Kidney (tissue), 14 donors: ENCODE results near the gene SLC25A11. TPM values are rescaled to one million over a fixed set of nuclear protein-coding genes. Genes with fewer than 3 reads are reported as not detected.

Experiments used
- DNase-seq, 5 donors: peaks; one replicate each; pipeline ENCODE4 v3.0.0-alpha.2; 2013 to 2020
- FAIRE-seq: peaks from 2 replicates; lab custom pipeline; 2012; peaks lifted over from hg19 to GRCh38; lab: Jason Lieb, UNC
- H3K27ac ChIP-seq, 2 donors: one replicate each; pipeline ENCODE4 v1.7.0; 2013; ENCODE audit warnings: low read depth in 2 of 2, low read length in 2 of 2, inconsistent platforms in 1 of 2
- H3K27me3 ChIP-seq: one replicate; pipeline ENCODE4 v1.7.1; 2013; ENCODE audit warnings: low read length, inconsistent platforms; ENCODE audit not compliant: control insufficient read depth, insufficient read depth
- H3K36me3 ChIP-seq, 3 donors: one replicate each; pipeline versions ENCODE4 v1.7.0 to v1.7.1; 2013; ENCODE audit warnings: low read length in 3 of 3, control low read depth in 1 of 3, inconsistent platforms in 1 of 3; ENCODE audit not compliant: insufficient read depth in 3 of 3, control insufficient read depth in 2 of 3
- H3K4me1 ChIP-seq, 3 donors: one replicate each; pipeline versions ENCODE4 v1.7.0 to v1.7.1; 2013; ENCODE audit warnings: low read length in 3 of 3, inconsistent platforms in 1 of 3, low read depth in 1 of 3; ENCODE audit not compliant: control insufficient read depth in 2 of 3, insufficient read depth in 2 of 3
- H3K4me3 ChIP-seq, 3 donors: one replicate each; pipeline versions ENCODE4 v1.7.0 to v1.8.1; 2013; ENCODE audit warnings: low read length in 3 of 3, control low read depth in 1 of 3, inconsistent platforms in 1 of 3
- H3K9ac ChIP-seq, 3 donors: one replicate each; pipeline versions ENCODE4 v1.7.0 to v1.7.1; 2013; ENCODE audit warnings: low read length in 3 of 3, control low read depth in 1 of 3, inconsistent platforms in 1 of 3
- H3K9me3 ChIP-seq, 3 donors: one replicate each; pipeline versions ENCODE4 v1.7.0 to v1.7.1; 2013; ENCODE audit warnings: low read length in 3 of 3, control low read depth in 1 of 3, inconsistent platforms in 1 of 3; ENCODE audit not compliant: control insufficient read depth in 2 of 3, insufficient read depth in 1 of 3
- intact Hi-C: fragments of 100-400 bp; cut with DNase I; formaldehyde crosslinking; loops from one replicate; pipeline ENCODE4 v1.11.1; 2022
- polyA plus RNA-seq: library from polyadenylated mRNA; stranded (reverse); fragments of 350-450 nt; fragmentation: Illumina TruSeq; extraction: RNeasy Lipid Tissue Mini Kit (QIAGEN cat#74804); gene quantifications from one replicate; pipeline ENCODE4 v1.2.3, GENCODE V29; 2014; ENCODE audit warnings: low read depth, low replicate concordance; ENCODE audit not compliant: insufficient read depth
- total RNA-seq: library from RNA; stranded (reverse); fragmentation: NEBNext Ultra II Directional; extraction: Animal tissue kit (Norgen Biotek cat#: 25700); gene quantifications from one replicate; pipeline ENCODE4 v1.2.1, GENCODE V29; 2021
- TF ChIP-seq, protein P1 (sequence below): IDR thresholded peaks from 3 replicates; pipeline ENCODE4 v1.5.1; 2012; ENCODE audit warnings: mild to moderate bottlenecking, moderate library complexity, borderline replicate concordance; ENCODE audit not compliant: insufficient read depth; ENCODE audit errors: extremely low read depth
- donor health status: control.
- donor health status: control.
- donor health status: control.
- donor health status: control.
- donor health status: control.
- donor health status: DM: yes; HTN: yes; CAD: no.
- donor health status: Normal renal cell carcinoma (clear cell type).

Gene SLC25A11
- total and polyA plus RNA-seq, 2 donors from 2014 or later, result 60.0 to 173 TPM

DNA sequence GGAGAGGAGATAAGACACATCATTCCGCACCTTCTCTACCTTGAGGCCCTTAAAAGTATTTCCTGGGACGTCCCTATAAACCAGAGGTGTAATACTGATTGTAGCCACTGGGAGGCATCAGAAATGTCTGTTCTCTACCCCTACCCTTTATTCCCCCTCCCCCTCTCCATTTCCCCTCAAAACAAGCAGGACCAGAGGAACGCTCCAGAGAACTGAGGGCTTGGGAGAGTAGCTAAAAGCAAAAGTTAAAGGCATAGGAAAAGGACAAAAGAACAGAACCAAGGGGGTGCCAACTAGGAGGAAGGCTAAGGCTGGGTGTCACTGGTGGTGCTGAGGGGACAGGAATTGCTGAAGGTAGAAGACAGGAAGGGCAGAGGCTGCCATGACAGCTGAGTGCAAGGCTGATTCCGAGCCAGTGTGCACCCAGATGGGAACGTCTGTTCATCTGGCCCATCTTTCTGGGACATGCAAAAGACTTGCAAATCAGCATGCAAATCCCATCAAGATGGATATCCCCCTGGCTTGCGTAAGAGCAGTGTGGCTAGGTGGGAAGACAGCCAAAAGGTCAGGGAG lies 40.9 kb upstream of the SLC25A11 start:
- intact Hi-C loops, result no loop called here
- TF ChIP-seq, protein P1, sequence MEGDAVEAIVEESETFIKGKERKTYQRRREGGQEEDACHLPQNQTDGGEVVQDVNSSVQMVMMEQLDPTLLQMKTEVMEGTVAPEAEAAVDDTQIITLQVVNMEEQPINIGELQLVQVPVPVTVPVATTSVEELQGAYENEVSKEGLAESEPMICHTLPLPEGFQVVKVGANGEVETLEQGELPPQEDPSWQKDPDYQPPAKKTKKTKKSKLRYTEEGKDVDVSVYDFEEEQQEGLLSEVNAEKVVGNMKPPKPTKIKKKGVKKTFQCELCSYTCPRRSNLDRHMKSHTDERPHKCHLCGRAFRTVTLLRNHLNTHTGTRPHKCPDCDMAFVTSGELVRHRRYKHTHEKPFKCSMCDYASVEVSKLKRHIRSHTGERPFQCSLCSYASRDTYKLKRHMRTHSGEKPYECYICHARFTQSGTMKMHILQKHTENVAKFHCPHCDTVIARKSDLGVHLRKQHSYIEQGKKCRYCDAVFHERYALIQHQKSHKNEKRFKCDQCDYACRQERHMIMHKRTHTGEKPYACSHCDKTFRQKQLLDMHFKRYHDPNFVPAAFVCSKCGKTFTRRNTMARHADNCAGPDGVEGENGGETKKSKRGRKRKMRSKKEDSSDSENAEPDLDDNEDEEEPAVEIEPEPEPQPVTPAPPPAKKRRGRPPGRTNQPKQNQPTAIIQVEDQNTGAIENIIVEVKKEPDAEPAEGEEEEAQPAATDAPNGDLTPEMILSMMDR, result peak; percentile 69
- Histone ChIP-seq H3K4me1 (peaks cover 0 to 5% (median 0%) of the 10 kb centered on the region in 3 donors), H3K9ac (no peak overlapping the region), H3K36me3 (peaks cover 0 to 43% (median 28%) of the 10 kb centered on the region in 3 donors), H3K4me3 (no peak overlapping the region), H3K27me3 (no peaks in the 10 kb centered on the region), H3K9me3 (no peaks in the 10 kb centered on the region), H3K27ac (no peak overlapping the region)
- FAIRE-seq (no peak), DNase-seq (peak in 4 of 5 donors; percentile 22 to 92 (median 74))

DNA sequence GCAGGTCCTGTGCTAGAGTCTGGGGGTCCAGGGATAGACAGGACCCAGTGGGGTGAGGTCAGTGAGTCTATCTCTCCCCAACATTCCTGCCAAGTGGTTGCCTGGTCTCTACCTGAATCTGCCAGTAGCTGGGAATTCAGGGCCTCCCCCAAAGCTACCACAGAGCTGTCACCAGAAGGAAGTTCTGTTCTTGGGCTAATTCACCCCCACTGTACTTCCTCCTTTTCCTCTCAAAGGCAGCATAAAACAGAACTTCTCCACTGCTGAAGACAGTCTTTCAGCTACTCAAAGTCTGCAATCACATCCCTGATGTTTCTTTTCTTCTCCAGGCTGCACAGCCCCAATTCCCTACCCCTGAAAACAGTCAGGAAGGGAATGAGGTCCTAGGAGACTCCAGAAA lies 38.9 kb upstream of the SLC25A11 start:
- H3K27ac ChIP-seq, result no peak overlapping the region
- no peaks in the 10 kb centered on the region for H3K27me3 ChIP-seq
- H3K4me3 ChIP-seq, result no peak overlapping the region
- no peaks in the 10 kb centered on the region for H3K9me3 ChIP-seq
- TF ChIP-seq, protein P1, result no peak
- H3K36me3 ChIP-seq, result peaks cover 0 to 39% (median 31%) of the 10 kb centered on the region in 3 donors
- peaks cover 0 to 5% (median 2%) of the 10 kb centered on the region in 3 donors for H3K4me1 ChIP-seq
- no peak for DNase-seq
- intact Hi-C loops, result no loop called here
- no peak for FAIRE-seq
- H3K9ac ChIP-seq, result no peak overlapping the region

DNA sequence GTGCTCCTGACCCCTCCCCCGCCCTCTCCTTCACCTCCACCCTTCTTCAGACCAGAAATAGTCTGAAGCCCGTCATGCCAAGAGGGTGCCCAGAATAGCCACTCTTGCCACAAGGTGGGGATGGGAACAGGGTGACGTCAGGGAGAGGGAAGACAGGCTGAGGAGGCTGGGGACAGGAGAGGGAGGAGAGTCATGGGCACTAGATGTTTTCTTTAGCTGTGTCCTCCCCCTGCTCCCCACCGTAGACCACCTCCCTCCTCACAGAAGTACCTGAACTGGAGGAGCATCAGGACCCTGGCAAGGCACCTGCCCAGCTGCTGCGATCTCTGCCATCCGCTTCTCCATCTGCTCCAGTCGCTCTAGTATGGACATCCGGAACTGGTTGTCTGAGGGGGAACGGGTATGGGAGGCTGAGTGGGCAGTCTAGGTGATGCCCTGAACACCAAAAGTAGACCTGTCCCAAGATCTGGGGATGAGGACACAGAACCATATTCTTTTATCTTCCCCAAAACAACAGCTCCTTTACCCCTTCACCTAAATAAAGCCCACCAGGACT lies 34.3 kb upstream of the SLC25A11 start:
- Histone ChIP-seq H3K4me1 (peaks cover 3 to 14% (median 4%) of the 10 kb centered on the region in 3 donors), H3K27ac (no peak overlapping the region), H3K9ac (no peak overlapping the region), H3K27me3 (no peaks in the 10 kb centered on the region), H3K4me3 (no peak overlapping the region), H3K36me3 (peaks cover 0 to 38% (median 27%) of the 10 kb centered on the region in 3 donors), H3K9me3 (no peaks in the 10 kb centered on the region)
- intact Hi-C loops, result no loop called here
- TF ChIP-seq, protein P1, result no peak
- DNase-seq (peak in 1 of 5 donors; percentile 40), FAIRE-seq (no peak)
